HCT116 (cell line): Measurements from ENCODE around the gene SUSD4. TPM values are rescaled to one million over a fixed set of nuclear protein-coding genes. Genes with fewer than 3 reads are reported as not detected.

Source experiments
- ATAC-seq: fragments of 200-7000 bp; cut with Tn5 transposase; 2 replicates; pipeline ENCODE4 v1.9.1; 2020; ENCODE audit warnings: mild to moderate bottlenecking, moderate library complexity
- BruUV-seq: library from RNA; stranded (reverse); fragments of 400-500 nt; replicated peaks from 2 replicates; lab custom pipeline; 2021; lab: Mats Ljungman, UMichigan
- CTCF ChIA-PET: fragments of 300-600 bp; sonication (Branson Sonifier 250); formaldehyde crosslinking; loops from one replicate; lab custom pipeline; 2021; ENCODE audit warnings: antibody characterized with exemption; lab: Charles Lee
- POLR2A ChIA-PET: fragments of 300-600, 350-600 bp; sonication (Branson Sonifier 250); formaldehyde crosslinking; loops from one replicate; lab custom pipeline; 2021; ENCODE audit warnings: antibody characterized with exemption; lab: Charles Lee
- RAD21 ChIA-PET, 2 experiments: fragments of 300-600 bp; sonication (Branson Sonifier 250); formaldehyde crosslinking; loops; one replicate each; lab custom pipeline; 2023; ENCODE audit warnings: low total read pairs in 2 of 2; ENCODE audit not compliant: uncharacterized antibody in 2 of 2, unreplicated experiment in 2 of 2, low non-redundant PET in 1 of 2; lab: Charles Lee
- DNase-seq: peaks from one replicate; pipeline ENCODE4 v3.0.0-alpha.2; 2010; ENCODE audit warnings: low read depth, low spot score
- H2AFZ ChIP-seq: fragments of 200-600 bp; shearing (Covaris generic), sonication (generic); 2 replicates; pipeline ENCODE4 v1.6.1; 2017; ENCODE audit warnings: low read depth, mixed run types, mixed read lengths, antibody characterized with exemption, low read length; ENCODE audit not compliant: poor library complexity, severe bottlenecking
- H3K27ac ChIP-seq: 2 replicates; pipeline ENCODE4 v1.5.1; 2012; ENCODE audit warnings: low read depth, low read length
- H3K27me3 ChIP-seq: fragments of 200-600 bp; sonication (generic); 2 replicates; pipeline ENCODE4 v1.6.1; 2016; ENCODE audit warnings: mixed run types, low read length, mixed read lengths; ENCODE audit not compliant: insufficient read depth
- H3K36me3 ChIP-seq, 2 experiments: fragments of 200-500 bp in 1 of 2; fragments of 200-600 bp in 1 of 2; sonication (Bioruptor generic) in 1 of 2; sonication (generic) in 1 of 2; 2 replicates each; pipeline versions ENCODE4 v1.5.1 to v1.6.1; 2014 to 2016; ENCODE audit warnings: low read length in 2 of 2, inconsistent platforms in 1 of 2, mixed read lengths in 1 of 2, mixed run types in 1 of 2; ENCODE audit not compliant: insufficient read depth in 2 of 2, control insufficient read depth in 1 of 2
- H3K4me1 ChIP-seq, 2 experiments: fragments of 200-600 bp in 1 of 2; sonication (generic) in 1 of 2; 2 replicates each; pipeline versions ENCODE4 v1.5.1 to v1.6.1; 2012 to 2017; ENCODE audit warnings: low read length in 2 of 2, inconsistent platforms in 1 of 2, mild to moderate bottlenecking in 1 of 2, mixed read lengths in 1 of 2, mixed run types in 1 of 2, moderate library complexity in 1 of 2; ENCODE audit not compliant: insufficient read depth in 2 of 2, control insufficient read depth in 1 of 2
- H3K4me2 ChIP-seq: fragments of 200-600 bp; sonication (generic); 2 replicates; pipeline ENCODE4 v1.6.1; 2017; ENCODE audit warnings: mixed run types, low read length, mixed read lengths
- H3K4me3 ChIP-seq, 2 experiments: fragments of 200-600 bp in 1 of 2; sonication (generic) in 1 of 2; replicated peaks in 1 of 2; 2 replicates each; pipeline ENCODE4 v1.5.1; 2011 to 2016; ENCODE audit warnings: low read length in 2 of 2, control low read depth in 1 of 2, low read depth in 1 of 2, mild to moderate bottlenecking in 1 of 2, mixed read lengths in 1 of 2, mixed run types in 1 of 2
- H3K79me2 ChIP-seq: fragments of 200-600 bp; sonication (generic); 2 replicates; pipeline ENCODE4 v1.6.1; 2017; ENCODE audit warnings: mild to moderate bottlenecking, mixed run types, low read length, moderate library complexity, mixed read lengths; ENCODE audit not compliant: insufficient read depth
- H3K9ac ChIP-seq: fragments of 200-600 bp; sonication (generic); 2 replicates; pipeline ENCODE4 v1.6.1; 2016; ENCODE audit warnings: low read length, mixed read lengths
- H3K9me2 ChIP-seq: fragments of 200-600 bp; sonication (generic), shearing (Covaris generic); 2 replicates; pipeline ENCODE4 v1.6.1; 2017; ENCODE audit warnings: mixed run types, mild to moderate bottlenecking, moderate library complexity; ENCODE audit not compliant: insufficient read depth
- H3K9me3 ChIP-seq, 2 experiments: fragments of 200-500 bp in 1 of 2; fragments of 200-600 bp in 1 of 2; sonication (Bioruptor generic) in 1 of 2; sonication (generic) in 1 of 2; 2 replicates each; pipeline ENCODE4 v1.6.1; 2014 to 2017; ENCODE audit warnings: low read length in 2 of 2, mixed read lengths in 2 of 2, inconsistent platforms in 1 of 2, low read depth in 1 of 2, mild to moderate bottlenecking in 1 of 2, mixed run types in 1 of 2, moderate library complexity in 1 of 2; ENCODE audit not compliant: control insufficient read depth in 1 of 2, insufficient read depth in 1 of 2
- H4K20me1 ChIP-seq: fragments of 200-600 bp; sonication (generic), shearing (Covaris generic); 2 replicates; pipeline ENCODE4 v1.6.1; 2017; ENCODE audit warnings: mixed run types, mild to moderate bottlenecking, moderate library complexity; ENCODE audit not compliant: insufficient read depth
- CBX3 ChIP-seq: IDR thresholded peaks from 2 replicates; pipeline ENCODE4 v1.6.1; 2012; ENCODE audit warnings: low read depth
- CEBPB ChIP-seq: IDR thresholded peaks from 2 replicates; pipeline ENCODE4 v1.6.1; 2012; ENCODE audit warnings: low read depth
- EZH2 ChIP-seq: fragments of 200-600 bp; sonication (generic); IDR thresholded peaks from 2 replicates; pipeline ENCODE4 v1.6.1; 2017; ENCODE audit warnings: antibody characterized with exemption, mixed run types
- FOSL1 ChIP-seq: IDR thresholded peaks from 2 replicates; pipeline ENCODE4 v1.6.1; 2012; ENCODE audit warnings: low read depth
- YY1 ChIP-seq: IDR thresholded peaks from 2 replicates; pipeline ENCODE4 v1.6.1; 2011; ENCODE audit warnings: low read length, low read depth, moderate library complexity, mild to moderate bottlenecking; ENCODE audit not compliant: insufficient replicate concordance; ENCODE audit errors: extremely low read depth
- ZFX ChIP-seq: fragments of 450-650 bp; IDR thresholded peaks from 2 replicates; pipeline ENCODE4 v1.6.1; 2017
- ZNF274 ChIP-seq: fragments of 200-500 bp; sonication (Bioruptor generic); IDR thresholded peaks from 2 replicates; pipeline ENCODE4 v1.6.1; 2014; ENCODE audit warnings: mild to moderate bottlenecking, low read depth, low read length, inconsistent platforms
- intact Hi-C: fragments of 100-400 bp; cut with micrococcal nuclease; formaldehyde crosslinking; loops from 2 replicates; pipeline ENCODE4 v1.10.0; 2022
- total RNA-seq: library from RNA; stranded (reverse); gene quantifications from one replicate; pipeline ENCODE4 v1.2.1, GENCODE V29; 2021; ENCODE audit not compliant: unreplicated experiment
- TF ChIP-seq, protein P1 (sequence below), 3 experiments: fragments of 200-600 bp in 1 of 3; sonication (generic) in 1 of 3; IDR thresholded peaks in 2 of 3; conservative IDR thresholded peaks in 1 of 3; 2 replicates each; pipeline ENCODE4 v1.5.1; 2012 to 2017; ENCODE audit warnings: low read depth in 2 of 3, low read length in 2 of 3, antibody characterized with exemption in 1 of 3, borderline replicate concordance in 1 of 3, control low read depth in 1 of 3, mild to moderate bottlenecking in 1 of 3, mixed read lengths in 1 of 3, mixed run types in 1 of 3, moderate library complexity in 1 of 3; ENCODE audit not compliant: insufficient read depth in 1 of 3

SUSD4 gene
- total RNA-seq, 1 experiment from 2014 or later: 0.59 TPM

DNA sequence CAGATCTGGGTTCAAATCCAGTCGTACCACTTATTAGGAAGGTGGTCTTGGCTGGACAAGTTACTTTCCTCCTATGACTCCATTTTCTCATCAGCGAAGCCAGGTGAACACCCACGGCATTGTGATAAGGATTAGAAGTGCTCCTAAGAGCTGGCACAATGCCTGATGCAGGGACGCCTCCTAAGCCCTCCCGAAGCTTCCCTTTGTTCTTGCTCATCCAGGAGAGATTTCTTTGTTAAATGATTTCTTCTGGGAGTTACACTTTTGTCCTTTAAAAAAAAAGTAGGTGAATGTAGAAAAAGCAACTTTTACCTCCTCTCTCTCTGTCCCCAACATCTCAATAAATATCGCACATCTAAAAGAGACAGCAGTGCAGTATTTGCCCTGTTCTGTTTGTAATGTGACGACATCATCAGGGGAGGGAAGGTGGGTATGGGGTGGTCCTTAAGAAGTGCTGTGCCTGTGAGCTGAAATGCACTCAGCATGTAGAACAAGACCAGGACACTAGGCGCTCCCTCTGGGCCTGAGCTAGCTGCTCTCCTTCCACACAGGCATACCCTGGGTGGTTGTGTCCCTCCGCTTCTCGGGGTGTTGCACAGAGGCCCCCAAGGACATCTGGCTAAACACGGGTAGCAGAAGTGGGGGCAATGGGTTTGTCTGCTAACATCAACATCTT, 43.9 kb downstream of the SUSD4 start:
- ChIA-PET CTCF (no interaction called here), RAD21 (no interaction called here), POLR2A (no interaction called here)
- no peaks in the 10 kb centered on the region for H3K4me1 ChIP-seq
- DNase-seq (no peak), ATAC-seq (peak; percentile 27; the same call in 1 of the 2 replicates)
- no peak overlapping the region for H3K9ac ChIP-seq
- H3K36me3 ChIP-seq: no peaks in the 10 kb centered on the region
- H2AFZ ChIP-seq: no peak overlapping the region
- TF ChIP-seq ZNF274 (no peak), YY1 (no peak), EZH2 (no peak), CEBPB (no peak), FOSL1 (no peak), ZFX (no peak), CBX3 (no peak)
- TF ChIP-seq, protein P1, sequence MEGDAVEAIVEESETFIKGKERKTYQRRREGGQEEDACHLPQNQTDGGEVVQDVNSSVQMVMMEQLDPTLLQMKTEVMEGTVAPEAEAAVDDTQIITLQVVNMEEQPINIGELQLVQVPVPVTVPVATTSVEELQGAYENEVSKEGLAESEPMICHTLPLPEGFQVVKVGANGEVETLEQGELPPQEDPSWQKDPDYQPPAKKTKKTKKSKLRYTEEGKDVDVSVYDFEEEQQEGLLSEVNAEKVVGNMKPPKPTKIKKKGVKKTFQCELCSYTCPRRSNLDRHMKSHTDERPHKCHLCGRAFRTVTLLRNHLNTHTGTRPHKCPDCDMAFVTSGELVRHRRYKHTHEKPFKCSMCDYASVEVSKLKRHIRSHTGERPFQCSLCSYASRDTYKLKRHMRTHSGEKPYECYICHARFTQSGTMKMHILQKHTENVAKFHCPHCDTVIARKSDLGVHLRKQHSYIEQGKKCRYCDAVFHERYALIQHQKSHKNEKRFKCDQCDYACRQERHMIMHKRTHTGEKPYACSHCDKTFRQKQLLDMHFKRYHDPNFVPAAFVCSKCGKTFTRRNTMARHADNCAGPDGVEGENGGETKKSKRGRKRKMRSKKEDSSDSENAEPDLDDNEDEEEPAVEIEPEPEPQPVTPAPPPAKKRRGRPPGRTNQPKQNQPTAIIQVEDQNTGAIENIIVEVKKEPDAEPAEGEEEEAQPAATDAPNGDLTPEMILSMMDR (IDR thresholded peaks at IDR 0.05 in 2 of 3, conservative IDR thresholded peaks at IDR 0.05 in 1 of 3; ENCODE audit: borderline replicate concordance in 1 of 3, insufficient read depth in 1 of 3, low read depth in 2 of 3, low read length in 2 of 3): no peak
- no peak overlapping the region for H3K27ac ChIP-seq
- intact Hi-C loops: no loop called here
- no peaks in the 10 kb centered on the region for H3K9me2 ChIP-seq
- no peaks in the 10 kb centered on the region for H3K9me3 ChIP-seq
- H3K4me3 ChIP-seq: no peak overlapping the region
- H3K27me3 ChIP-seq: peaks cover 5% of the 10 kb centered on the region; the same call in 1 of the 2 replicates
- BruUV-seq: no TSS peak
- no peak overlapping the region for H3K4me2 ChIP-seq
- H3K79me2 ChIP-seq: no peaks in the 10 kb centered on the region
- H4K20me1 ChIP-seq: no peaks in the 10 kb centered on the region
